A549 (cell line): ENCODE data around the gene KRT222. TPM values are rescaled to one million over a fixed set of nuclear protein-coding genes. Genes with fewer than 3 reads are reported as not detected.

Experiments
- ATAC-seq, 2 experiments: fragments of 200-7000 bp in 1 of 2; fragments of >200 bp in 1 of 2; cut with Nextera tagmentation in 1 of 2; cut with Tn5 transposase in 1 of 2; 3 replicates each; pipeline versions ENCODE4 v1.8.0 to v1.9.1; 2018 to 2020; ENCODE audit warnings: mild to moderate bottlenecking in 1 of 2, moderate library complexity in 1 of 2
- CTCF ChIA-PET: fragments of 300-600 bp; sonication (Branson Sonifier 250); formaldehyde crosslinking; extraction: SDS; loops from one replicate; lab custom pipeline; 2021; ENCODE audit warnings: antibody characterized with exemption, inconsistent platforms; lab: Yijun Ruan, JAX
- POLR2A ChIA-PET: fragments of 350-600 bp; formaldehyde crosslinking; extraction: SDS; loops from one replicate; lab custom pipeline; 2021; ENCODE audit warnings: antibody characterized with exemption, inconsistent platforms; lab: Yijun Ruan, JAX
- DNase-seq, 2 experiments: peaks; one replicate each; pipeline versions ENCODE4 v3.0.0 to v3.0.0-alpha.2; 2011 to 2016; ENCODE audit warnings: low read depth in 1 of 2, low spot score in 1 of 2
- FAIRE-seq: peaks from 2 replicates; lab custom pipeline; 2011; peaks lifted over from hg19 to GRCh38; lab: Jason Lieb, UNC
- H3K27ac ChIP-seq, 2 experiments: fragments of >200 bp; sonication (Bioruptor Twin); formaldehyde crosslinking; 3 replicates each; pipeline ENCODE4 v1.5.1; 2016 to 2017
- H3K4me1 ChIP-seq: fragments of >200 bp; sonication (Bioruptor Twin); formaldehyde crosslinking; 3 replicates; pipeline ENCODE4 v1.6.1; 2016
- H3K4me2 ChIP-seq: fragments of >200 bp; sonication (Bioruptor Twin); formaldehyde crosslinking; 3 replicates; pipeline ENCODE4 v1.6.1; 2016
- H3K4me3 ChIP-seq: fragments of >200 bp; sonication (Bioruptor Twin); formaldehyde crosslinking; 3 replicates; pipeline ENCODE4 v1.5.1; 2016
- H3K9me3 ChIP-seq: fragments of >200 bp; sonication (Bioruptor Twin); formaldehyde crosslinking; 3 replicates; pipeline ENCODE4 v1.6.1; 2016
- CBX2 ChIP-seq: fragments of 200-600 bp; sonication (generic); IDR thresholded peaks from 2 replicates; pipeline ENCODE4 v1.6.1; 2016; ENCODE audit warnings: low read depth, mild to moderate bottlenecking, borderline replicate concordance
- E2F6 ChIP-seq: IDR thresholded peaks from 2 replicates; pipeline ENCODE4 v1.6.1; 2012; ENCODE audit warnings: low read depth, borderline replicate concordance
- EHF ChIP-seq: fragments of 250-450 bp; sonication (Bioruptor Pico); IDR thresholded peaks from 2 replicates; pipeline ENCODE4 v1.5.0; 2020; ENCODE audit warnings: mild to moderate bottlenecking
- FOXS1 ChIP-seq: fragments of 250-450 bp; sonication (Bioruptor Pico); IDR thresholded peaks from 2 replicates; pipeline ENCODE4 v1.5.0; 2020; ENCODE audit warnings: mild to moderate bottlenecking, moderate library complexity
- HDAC2 ChIP-seq: fragments of 200-600 bp; sonication (generic); IDR thresholded peaks from 2 replicates; pipeline ENCODE4 v1.6.1; 2016
- HES2 ChIP-seq: fragments of >200 bp; sonication (Bioruptor Twin); formaldehyde crosslinking; IDR thresholded peaks from 2 replicates; pipeline ENCODE4 v1.6.1; 2016
- KDM5A ChIP-seq: fragments of 200-600 bp; sonication (generic); IDR thresholded peaks from 2 replicates; pipeline ENCODE4 v1.6.1; 2016; ENCODE audit warnings: antibody characterized with exemption, mild to moderate bottlenecking
- MAFK ChIP-seq: fragments of 450-650 bp; IDR thresholded peaks from 2 replicates; pipeline ENCODE4 v1.6.1; 2014; ENCODE audit not compliant: partially characterized antibody
- MAZ ChIP-seq: fragments of 150-350 bp; IDR thresholded peaks from 2 replicates; pipeline ENCODE4 v1.6.1; 2014; ENCODE audit warnings: antibody characterized with exemption, low read depth, low read length, borderline replicate concordance
- NR3C1 ChIP-seq: fragments of >200 bp; sonication (Bioruptor Twin); formaldehyde crosslinking; IDR thresholded peaks from 3 replicates; pipeline ENCODE4 v1.6.1; 2017
- PBX3 ChIP-seq: IDR thresholded peaks from 2 replicates; pipeline ENCODE4 v1.6.1; 2012
- POLR2AphosphoS2 ChIP-seq: conservative IDR thresholded peaks from 2 replicates; pipeline ENCODE4 v1.6.1; 2012; ENCODE audit warnings: low read length, improper control_type of control experiment, inconsistent platforms
- SMC3 ChIP-seq: fragments of >200 bp; sonication (Bioruptor Twin); formaldehyde crosslinking; IDR thresholded peaks from 3 replicates; pipeline ENCODE4 v1.6.1; 2018; ENCODE audit warnings: inconsistent platforms
- SREBF2 ChIP-seq: fragments of 450-650 bp; IDR thresholded peaks from 2 replicates; pipeline ENCODE4 v1.6.1; 2014; ENCODE audit warnings: mild to moderate bottlenecking, moderate library complexity
- TFCP2L1 ChIP-seq: fragments of 250-450 bp; sonication (Bioruptor Pico); IDR thresholded peaks from 2 replicates; pipeline ENCODE4 v1.5.0; 2021; ENCODE audit warnings: mild to moderate bottlenecking
- TP53 ChIP-seq: fragments of 250-450 bp; sonication (Bioruptor Pico); IDR thresholded peaks from 2 replicates; pipeline ENCODE4 v1.5.0; 2021; ENCODE audit warnings: mild to moderate bottlenecking, moderate library complexity
- ZNF302 ChIP-seq: fragments of 250-450 bp; sonication (Bioruptor Pico); IDR thresholded peaks from 2 replicates; pipeline ENCODE4 v1.9.0; 2021; ENCODE audit warnings: inconsistent platforms, mild to moderate bottlenecking, moderate library complexity
- WGBS: methylation state at CpG from one replicate; pipeline ENCODE4 v1.1.6; 2017; ENCODE audit errors: missing lambda C conversion rate; 5-methylcytosine and 5-hydroxymethylcytosine counted together
- polyA plus RNA-seq, 4 experiments: library from polyadenylated mRNA; depleted of rRNA in 3 of 4; stranded (reverse); fragments of >200 nt; fragmentation: RNase III in 1 of 4; extraction: RNeasy Plus Mini Kit Qiagen cat#74134 plus additional on column Dnase treatment in 1 of 4; gene quantifications; 2 replicates in 3 of 4; 3 replicates in 1 of 4; pipeline ENCODE4 v1.2.3, GENCODE V29; 2011 to 2017

KRT222 gene
- polyA plus RNA-seq, 2 of the 4 experiments (the other 2 are of a cell fraction): 1.8 TPM

GRCh38 chr17:40671282-40671681, 6.3 kb upstream of the KRT222 start:
- CTCF ChIA-PET: no interaction called here
- ATAC-seq (peak in 1 of 2 experiments; percentile 25; a peak in 2 of 6 replicates), DNase-seq (no peak), FAIRE-seq (peak; percentile 28)
- H3K27ac ChIP-seq: no peak overlapping the region
- no peaks in the 10 kb centered on the region for H3K9me3 ChIP-seq
- 44% methylated on average over 4 of the region's 4 CpGs for WGBS
- POLR2A ChIA-PET: no interaction called here
- TF ChIP-seq TFCP2L1 (CRISPR knock-in tag): no peak
- no peak for TF ChIP-seq MAZ
- no peak for TF ChIP-seq ZNF302
- TF ChIP-seq PBX3: no peak
- TF ChIP-seq HDAC2: no peak
- H3K4me3 ChIP-seq: no peak overlapping the region
- H3K4me1 ChIP-seq: peaks cover 4% of the 10 kb centered on the region; the same call in 2 of the 3 replicates
- H3K4me2 ChIP-seq: no peak overlapping the region

GRCh38 chr17:40666331-40666730, 1.4 kb upstream of the KRT222 start:
- ChIA-PET CTCF (interaction anchor here (0.6 to 1.9 kb wide), 4 partner anchors 37 to 982 kb away, joined by 3 to 6 read pairs (median 4); no protein-coding TSS in a partner anchor), POLR2A (no interaction called here)
- TF ChIP-seq FOXS1: no peak
- TF ChIP-seq NR3C1: no peak
- TF ChIP-seq PBX3: no peak
- no peak for TF ChIP-seq TP53
- TF ChIP-seq POLR2AphosphoS2: no peak
- no peak for TF ChIP-seq KDM5A
- TF ChIP-seq CBX2: no peak
- TF ChIP-seq MAFK: no peak
- TF ChIP-seq EHF (CRISPR knock-in tag): no peak
- TF ChIP-seq HES2: no peak
- Histone ChIP-seq H3K9me3 (no peaks in the 10 kb centered on the region), H3K4me2 (no peak overlapping the region), H3K27ac (no peak overlapping the region), H3K4me3 (no peak overlapping the region), H3K4me1 (peaks cover 7% of the 10 kb centered on the region; the same call in 2 of the 3 replicates)
- FAIRE-seq (no peak), ATAC-seq (peak in 1 of 2 experiments; percentile 32; a peak in 3 of 6 replicates), DNase-seq (no peak)

- CTCF ChIA-PET: interaction anchor here (1.1 to 1.9 kb wide), 3 partner anchors 12 to 112 kb away, joined by 3 to 8 read pairs (median 4); no protein-coding TSS in a partner anchor
- H3K4me1 ChIP-seq: peaks cover 7% of the 10 kb centered on the region; the same call in 2 of the 3 replicates
- no peak overlapping the region for H3K4me3 ChIP-seq
- H3K27ac ChIP-seq: no peak overlapping the region
- H3K4me2 ChIP-seq: no peak overlapping the region
- POLR2A ChIA-PET: no interaction called here
- WGBS: 84% methylated on average over 3 of the region's 3 CpGs
- no peak for TF ChIP-seq SMC3
- TF ChIP-seq E2F6: no peak
- no peak for TF ChIP-seq CBX2
- H3K9me3 ChIP-seq: no peaks in the 10 kb centered on the region
- DNase-seq (no peak), FAIRE-seq (no peak), ATAC-seq (peak in 1 of 2 experiments; percentile 40; a peak in 3 of 6 replicates)
Measured at GRCh38 chr17:40663252-40663651, 1.7 kb downstream of the KRT222 start.

GRCh38 chr17:40659911-40660310, 5.1 kb downstream of the KRT222 start:
- POLR2A ChIA-PET: no interaction called here
- WGBS: 81% methylated on average over 7 of the region's 7 CpGs

More at GRCh38 chr17:40659911-40660310, 5.1 kb downstream of the KRT222 start:
- ATAC-seq: no peak
- H3K4me3 ChIP-seq: no peak overlapping the region
- no peak for TF ChIP-seq SREBF2
- TF ChIP-seq, all 56 proteins: peak for 0
- FAIRE-seq (no peak), DNase-seq (no peak)
- H3K4me2 ChIP-seq: no peak overlapping the region
- CTCF ChIA-PET: interaction anchor here (1.2 to 1.9 kb wide), 2 partner anchors 12 to 418 kb away, joined by 3 to 6 read pairs; partner anchors contain the start of gene SMARCE1
- H3K4me1 ChIP-seq: no peaks in the 10 kb centered on the region
- H3K27ac ChIP-seq: no peak overlapping the region
- no peaks in the 10 kb centered on the region for H3K9me3 ChIP-seq
